ENCODE data around the gene C9.
"Not testable (repeated sequence)": the region's sequence is repeated elsewhere in the genome, so short reads cannot be mapped to it uniquely, and the experiment has no call there.

The C9 gene

GRCh38 chr5:39256477-39257235 lies 107.6 kb downstream of the C9 start:
- DNase-seq: no peak

- no peak for DNase-seq
Measured at GRCh38 chr5:39255406-39255805, 108.9 kb downstream of the C9 start.

- no peak for DNase-seq
Measured at GRCh38 chr5:39254671-39255070, 109.6 kb downstream of the C9 start.

- DNase-seq: no peak
Measured at GRCh38 chr5:39253196-39253595, 111.1 kb downstream of the C9 start.

GRCh38 chr5:39249564-39250274 lies 114.6 kb downstream of the C9 start:
- DNase-seq: no peak

GRCh38 chr5:39249069-39249468 lies 115.2 kb downstream of the C9 start:
- no peak for DNase-seq

GRCh38 chr5:39240750-39241149 lies 123.5 kb downstream of the C9 start:
- no peak for DNase-seq

GRCh38 chr5:39238366-39239105 lies 125.8 kb downstream of the C9 start:
- no peak for DNase-seq

- no peak for DNase-seq
Measured at GRCh38 chr5:39236718-39237117, 127.6 kb downstream of the C9 start.

- no peak for DNase-seq
Measured at GRCh38 chr5:39235648-39236047, 128.6 kb downstream of the C9 start.

GRCh38 chr5:39234494-39234893 lies 129.8 kb downstream of the C9 start:
- not testable (repeated sequence) for DNase-seq
